H1 (cell line): ENCODE results near the gene ADAMTS15. TPM values are rescaled to one million over a fixed set of nuclear protein-coding genes. Genes with fewer than 3 reads are reported as not detected.

ENCODE experiments used
- ATF2 ChIP-seq: IDR thresholded peaks from 2 replicates; pipeline ENCODE4 v1.6.1; 2012; ENCODE audit warnings: low read length, inconsistent platforms
- polyA plus RNA-seq, 7 experiments: library from polyadenylated mRNA; depleted of rRNA in 3 of 7; stranded (reverse) in 5 of 7; unstranded in 2 of 7; fragments of >200 nt in 5 of 7; fragments of 200-250 nt in 2 of 7; gene quantifications; 1 replicate in 5 of 7; 2 replicates in 1 of 7; 4 replicates in 1 of 7; pipeline versions ENCODE4 v1.2.1 to v1.2.3, GENCODE V29; 2011 to 2013; ENCODE audit warnings: missing spikeins in 2 of 7, mixed read lengths in 2 of 7
- total RNA-seq: library from RNA; stranded (reverse); fragmentation: NEBNext Ultra II Directional; extraction: Animal tissue kit (Norgen Biotek cat#: 25700); gene quantifications from 2 replicates; pipeline ENCODE4 v1.2.1, GENCODE V29; 2021

Gene ADAMTS15
- total and polyA plus RNA-seq, 2 of the 8 experiments (the other 6 are each of a cell fraction or from before 2014, with no cell fraction given) = 1.7 to 4.7 TPM

- TF ChIP-seq ATF2 = 0 out of 2 replicates have a peak, but pooled peaks have one; percentile 44
Observed at GRCh38 chr11:130522284-130522961, 74.0 kb downstream of the ADAMTS15 start (continued).
